ENCODE results near the gene RAB9B.

The RAB9B gene

GRCh38 chrX:103806862-103807474 lies 25.1 kb downstream of the RAB9B start:
- DNase-seq (ENCODE audit: low read depth, low spot score): no peak
- Histone ChIP-seq H3K9me3 (ENCODE audit: insufficient read depth, low read length) (no peaks in the 10 kb centered on the region), H3K4me1 (ENCODE audit: insufficient read depth, insufficient read length) (peaks cover 2% of the 10 kb centered on the region)

GRCh38 chrX:103805860-103806259 lies 26.2 kb downstream of the RAB9B start:
- Histone ChIP-seq H3K36me3 (ENCODE audit: insufficient read depth, insufficient read length, low read length) (no peaks in the 10 kb centered on the region), H3K4me1 (ENCODE audit: insufficient read depth, insufficient read length) (peaks cover 2% of the 10 kb centered on the region), H3K27me3 (ENCODE audit: insufficient read depth, insufficient read length) (no peaks in the 10 kb centered on the region), H3K4me3 (ENCODE audit: insufficient read length, low read depth) (no peak overlapping the region), H3K9me3 (ENCODE audit: insufficient read depth, low read length) (no peaks in the 10 kb centered on the region), H3K9ac (ENCODE audit: insufficient read length, low read depth) (no peak overlapping the region)
- no peak for TF ChIP-seq SUZ12 (IDR thresholded peaks at IDR 0.05; ENCODE audit: extremely low read depth, insufficient read depth, insufficient read length)
- TF ChIP-seq YY1 (IDR thresholded peaks at IDR 0.05; ENCODE audit: insufficient read depth, insufficient read length): no peak
- TF ChIP-seq ZNF274 (IDR thresholded peaks at IDR 0.05; ENCODE audit: low read depth, low read length): no peak
- DNase-seq (ENCODE audit: low read depth, low spot score): no peak

More at GRCh38 chrX:103806862-103807474, 25.1 kb downstream of the RAB9B start:
- Histone ChIP-seq H3K4me3 (ENCODE audit: insufficient read length, low read depth) (no peak overlapping the region), H3K27me3 (ENCODE audit: insufficient read depth, insufficient read length) (no peaks in the 10 kb centered on the region), H3K9ac (ENCODE audit: insufficient read length, low read depth) (no peak overlapping the region), H3K36me3 (ENCODE audit: insufficient read depth, insufficient read length, low read length) (no peaks in the 10 kb centered on the region)
- TF ChIP-seq ZNF274 (IDR thresholded peaks at IDR 0.05; ENCODE audit: low read depth, low read length) (no peak), YY1 (IDR thresholded peaks at IDR 0.05; ENCODE audit: insufficient read depth, insufficient read length) (no peak), SUZ12 (IDR thresholded peaks at IDR 0.05; ENCODE audit: extremely low read depth, insufficient read depth, insufficient read length) (no peak)

- no peaks in the 10 kb centered on the region for H3K36me3 ChIP-seq (ENCODE audit: insufficient read depth, insufficient read length, low read length)
- H3K4me1 ChIP-seq (ENCODE audit: insufficient read depth, insufficient read length): no peaks in the 10 kb centered on the region
- no peaks in the 10 kb centered on the region for H3K27me3 ChIP-seq (ENCODE audit: insufficient read depth, insufficient read length)
- TF ChIP-seq ZNF274 (IDR thresholded peaks at IDR 0.05; ENCODE audit: low read depth, low read length) (no peak), YY1 (IDR thresholded peaks at IDR 0.05; ENCODE audit: insufficient read depth, insufficient read length) (no peak), SUZ12 (IDR thresholded peaks at IDR 0.05; ENCODE audit: extremely low read depth, insufficient read depth, insufficient read length) (no peak)
- no peak overlapping the region for H3K4me3 ChIP-seq (ENCODE audit: insufficient read length, low read depth)
- no peaks in the 10 kb centered on the region for H3K9me3 ChIP-seq (ENCODE audit: insufficient read depth, low read length)
- no peak overlapping the region for H3K9ac ChIP-seq (ENCODE audit: insufficient read length, low read depth)
- DNase-seq (ENCODE audit: low read depth, low spot score): no peak
Observed at GRCh38 chrX:103800318-103800717, 31.7 kb downstream of the RAB9B start.

- Histone ChIP-seq H3K9ac (ENCODE audit: insufficient read length, low read depth) (no peak overlapping the region), H3K9me3 (ENCODE audit: insufficient read depth, low read length) (no peaks in the 10 kb centered on the region), H3K36me3 (ENCODE audit: insufficient read depth, insufficient read length, low read length) (no peaks in the 10 kb centered on the region), H3K27me3 (ENCODE audit: insufficient read depth, insufficient read length) (no peaks in the 10 kb centered on the region), H3K4me3 (ENCODE audit: insufficient read length, low read depth) (no peak overlapping the region), H3K4me1 (ENCODE audit: insufficient read depth, insufficient read length) (no peaks in the 10 kb centered on the region)
- DNase-seq (ENCODE audit: low read depth, low spot score): no peak
- no peak for TF ChIP-seq ZNF274 (IDR thresholded peaks at IDR 0.05; ENCODE audit: low read depth, low read length)
- TF ChIP-seq SUZ12 (IDR thresholded peaks at IDR 0.05; ENCODE audit: extremely low read depth, insufficient read depth, insufficient read length): no peak
- no peak for TF ChIP-seq YY1 (IDR thresholded peaks at IDR 0.05; ENCODE audit: insufficient read depth, insufficient read length)
Observed at GRCh38 chrX:103797691-103798090, 34.4 kb downstream of the RAB9B start.

GRCh38 chrX:103794119-103794518 lies 37.9 kb downstream of the RAB9B start:
- no peak for DNase-seq (ENCODE audit: low read depth, low spot score)
- H3K36me3 ChIP-seq (ENCODE audit: insufficient read depth, insufficient read length, low read length): no peaks in the 10 kb centered on the region

GRCh38 chrX:103793545-103793940 lies 38.5 kb downstream of the RAB9B start:
- Histone ChIP-seq H3K27me3 (ENCODE audit: insufficient read depth, insufficient read length) (no peaks in the 10 kb centered on the region), H3K4me1 (ENCODE audit: insufficient read depth, insufficient read length) (no peaks in the 10 kb centered on the region), H3K9ac (ENCODE audit: insufficient read length, low read depth) (no peak overlapping the region), H3K4me3 (ENCODE audit: insufficient read length, low read depth) (no peak overlapping the region), H3K36me3 (ENCODE audit: insufficient read depth, insufficient read length, low read length) (no peaks in the 10 kb centered on the region), H3K9me3 (ENCODE audit: insufficient read depth, low read length) (no peaks in the 10 kb centered on the region)
- no peak for TF ChIP-seq SUZ12 (IDR thresholded peaks at IDR 0.05; ENCODE audit: extremely low read depth, insufficient read depth, insufficient read length)
- no peak for TF ChIP-seq YY1 (IDR thresholded peaks at IDR 0.05; ENCODE audit: insufficient read depth, insufficient read length)
- no peak for TF ChIP-seq ZNF274 (IDR thresholded peaks at IDR 0.05; ENCODE audit: low read depth, low read length)
- no peak for DNase-seq (ENCODE audit: low read depth, low spot score)

More at GRCh38 chrX:103794119-103794518, 37.9 kb downstream of the RAB9B start:
- Histone ChIP-seq H3K4me1 (ENCODE audit: insufficient read depth, insufficient read length) (no peaks in the 10 kb centered on the region), H3K9me3 (ENCODE audit: insufficient read depth, low read length) (no peaks in the 10 kb centered on the region), H3K9ac (ENCODE audit: insufficient read length, low read depth) (no peak overlapping the region), H3K4me3 (ENCODE audit: insufficient read length, low read depth) (no peak overlapping the region), H3K27me3 (ENCODE audit: insufficient read depth, insufficient read length) (no peaks in the 10 kb centered on the region)
- TF ChIP-seq YY1 (IDR thresholded peaks at IDR 0.05; ENCODE audit: insufficient read depth, insufficient read length): no peak
- no peak for TF ChIP-seq SUZ12 (IDR thresholded peaks at IDR 0.05; ENCODE audit: extremely low read depth, insufficient read depth, insufficient read length)
- no peak for TF ChIP-seq ZNF274 (IDR thresholded peaks at IDR 0.05; ENCODE audit: low read depth, low read length)

GRCh38 chrX:103792916-103793544 lies 39.0 kb downstream of the RAB9B start:
- Histone ChIP-seq H3K4me1 (ENCODE audit: insufficient read depth, insufficient read length) (no peaks in the 10 kb centered on the region), H3K9me3 (ENCODE audit: insufficient read depth, low read length) (no peaks in the 10 kb centered on the region), H3K4me3 (ENCODE audit: insufficient read length, low read depth) (no peak overlapping the region), H3K27me3 (ENCODE audit: insufficient read depth, insufficient read length) (no peaks in the 10 kb centered on the region), H3K9ac (ENCODE audit: insufficient read length, low read depth) (no peak overlapping the region), H3K36me3 (ENCODE audit: insufficient read depth, insufficient read length, low read length) (no peaks in the 10 kb centered on the region)
- no peak for DNase-seq (ENCODE audit: low read depth, low spot score)
- TF ChIP-seq SUZ12 (IDR thresholded peaks at IDR 0.05; ENCODE audit: extremely low read depth, insufficient read depth, insufficient read length) (no peak), YY1 (IDR thresholded peaks at IDR 0.05; ENCODE audit: insufficient read depth, insufficient read length) (no peak), ZNF274 (IDR thresholded peaks at IDR 0.05; ENCODE audit: low read depth, low read length) (no peak)

Data from NT2/D1 (cell line).